Measurements from ENCODE around the gene YEATS2.

The YEATS2 gene

GRCh38 chr3:183825456-183826161, 128.0 kb downstream of the YEATS2 start, which contains the start of gene MAP6D1 (continued):
- TF ChIP-seq ZNF362 (tag by site-specific recombination; IDR thresholded peaks at IDR 0.05) (no peak), OVOL3 (tag by site-specific recombination; IDR thresholded peaks at IDR 0.05) (no peak), ZNF585B (tag by site-specific recombination; IDR thresholded peaks at IDR 0.05) (no peak), ZNF473 (tag by site-specific recombination; IDR thresholded peaks at IDR 0.05) (no peak), INSM2 (tag by site-specific recombination; IDR thresholded peaks at IDR 0.05) (no peak), ZNF830 (tag by site-specific recombination; IDR thresholded peaks at IDR 0.05; ENCODE audit: low read depth) (no peak), PBX3 (CRISPR knock-in tag; IDR thresholded peaks at IDR 0.05) (no peak), ZNF23 (tag by site-specific recombination; IDR thresholded peaks at IDR 0.05; ENCODE audit: borderline replicate concordance) (no peak), HIC1 (tag by site-specific recombination; IDR thresholded peaks at IDR 0.05) (peak; percentile 61; the same call in 1 of the 2 replicates), ZNF133 (tag by site-specific recombination; IDR thresholded peaks at IDR 0.05) (no peak), ZNF211 (tag by site-specific recombination; IDR thresholded peaks at IDR 0.05; ENCODE audit: low read depth) (no peak), ZNF19 (tag by site-specific recombination; IDR thresholded peaks at IDR 0.05; ENCODE audit: low read depth) (no peak), TSHZ1 (tag by site-specific recombination; IDR thresholded peaks at IDR 0.05; ENCODE audit: borderline replicate concordance) (no peak), ZNF701 (tag by site-specific recombination; IDR thresholded peaks at IDR 0.05) (no peak), ZNF426 (tag by site-specific recombination; IDR thresholded peaks at IDR 0.05) (no peak), CTCF (tag by site-specific recombination; IDR thresholded peaks at IDR 0.05) (peak; percentile 79), ZFHX2 (tag by site-specific recombination; conservative IDR thresholded peaks at IDR 0.05) (no peak), ZBTB17 (tag by site-specific recombination; IDR thresholded peaks at IDR 0.05) (peak; percentile 48), ZNF433 (tag by site-specific recombination; IDR thresholded peaks at IDR 0.05; ENCODE audit: low read depth) (no peak), GLIS2 (tag by site-specific recombination; IDR thresholded peaks at IDR 0.05) (peak; percentile 84), ZNF747 (tag by site-specific recombination; IDR thresholded peaks at IDR 0.05) (no peak), ATF2 (tag by site-specific recombination; IDR thresholded peaks at IDR 0.05; ENCODE audit: low read depth) (no peak), ZNF639 (tag by site-specific recombination; IDR thresholded peaks at IDR 0.05) (no peak), ZEB2 (tag by site-specific recombination; IDR thresholded peaks at IDR 0.05) (0 out of 2 replicates have a peak, but pooled peaks have one; percentile 28)
